Suprapubic skin (tissue), 4 donors: ENCODE measurements around the gene CENPN. TPM values are rescaled to one million over a fixed set of nuclear protein-coding genes. Genes with fewer than 3 reads are reported as not detected.

Source experiments
- DNase-seq, 2 donors: peaks; one replicate each; pipeline ENCODE4 v3.0.0-alpha.2; 2019; ENCODE audit warnings: low spot score in 2 of 2
- H3K27ac ChIP-seq: fragments of 200-600 bp; sonication (generic); one replicate; pipeline ENCODE4 v1.5.1; 2019
- H3K27me3 ChIP-seq: fragments of 200-600 bp; sonication (generic); one replicate; pipeline ENCODE4 v1.5.1; 2019
- H3K36me3 ChIP-seq: fragments of 200-600 bp; sonication (generic); one replicate; pipeline ENCODE4 v1.5.1; 2019
- H3K4me1 ChIP-seq: fragments of 200-600 bp; sonication (generic); one replicate; pipeline ENCODE4 v1.5.1; 2019
- H3K4me3 ChIP-seq: fragments of 200-600 bp; sonication (generic); one replicate; pipeline ENCODE4 v1.5.1; 2019; ENCODE audit warnings: mild to moderate bottlenecking
- H3K9me3 ChIP-seq: fragments of 200-600 bp; sonication (generic); one replicate; pipeline ENCODE4 v1.5.1; 2019
- EP300 ChIP-seq: sonication (generic); formaldehyde crosslinking; IDR thresholded peaks from one replicate; pipeline ENCODE4 v1.6.1; 2017; ENCODE audit warnings: antibody characterized with exemption
- POLR2A ChIP-seq, 2 donors: fragments of 450-650 bp; IDR thresholded peaks; one replicate each; pipeline ENCODE4 v1.6.1; 2017; ENCODE audit warnings: antibody characterized with exemption in 2 of 2, mild to moderate bottlenecking in 2 of 2, moderate library complexity in 2 of 2
- POLR2AphosphoS5 ChIP-seq, 3 donors: sonication (generic); formaldehyde crosslinking; IDR thresholded peaks; one replicate each; pipeline ENCODE4 v1.6.1; 2017; ENCODE audit warnings: antibody characterized with exemption in 3 of 3
- WGBS: methylation state at CpG from one replicate; pipeline ENCODE4 v1.1.5; 2018; 5-methylcytosine and 5-hydroxymethylcytosine counted together
- total RNA-seq, 4 donors: library from RNA; depleted of rRNA; stranded (reverse); fragments of >200 nt; gene quantifications; one replicate each; pipeline ENCODE4 v1.1.0, GENCODE V29; 2016
- TF ChIP-seq, protein P1 (sequence below), 2 donors: fragments of 200-600 bp in 1 of 2; fragments of 450-650 bp in 1 of 2; sonication (generic) in 1 of 2; IDR thresholded peaks; one replicate each; pipeline ENCODE4 v1.5.1; 2016 to 2019; ENCODE audit warnings: antibody characterized with exemption in 2 of 2, mild to moderate bottlenecking in 1 of 2, moderate library complexity in 1 of 2

The CENPN gene
- total RNA-seq, 4 donors from 2014 or later = 2.5 to 7.6 (median 5.5) TPM

DNA sequence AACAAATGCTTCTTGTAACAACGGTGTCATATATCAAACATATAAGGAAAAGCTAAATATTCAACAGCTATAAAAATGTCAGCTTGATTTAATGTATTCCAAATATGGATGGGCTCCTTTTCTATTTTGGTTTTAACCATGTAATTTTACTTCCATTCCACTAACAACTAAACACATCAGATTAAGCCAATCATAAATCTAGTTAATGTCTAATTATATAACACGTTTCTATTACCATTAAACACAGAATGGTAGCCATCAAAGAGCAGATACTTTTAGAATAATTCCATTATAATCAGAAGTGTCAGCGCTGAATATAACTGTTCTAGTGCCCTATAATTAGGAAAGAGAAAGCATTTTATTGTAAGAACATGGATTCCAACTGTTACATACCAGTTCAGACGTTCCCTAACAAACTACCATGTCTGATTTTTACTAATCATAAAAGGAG lies 10.3 kb upstream of the CENPN start:
- TF ChIP-seq EP300 (no peak), POLR2A (IDR thresholded peaks at IDR 0.05) (no peak), POLR2AphosphoS5 (IDR thresholded peaks at IDR 0.05) (no peak)
- TF ChIP-seq, protein P1, sequence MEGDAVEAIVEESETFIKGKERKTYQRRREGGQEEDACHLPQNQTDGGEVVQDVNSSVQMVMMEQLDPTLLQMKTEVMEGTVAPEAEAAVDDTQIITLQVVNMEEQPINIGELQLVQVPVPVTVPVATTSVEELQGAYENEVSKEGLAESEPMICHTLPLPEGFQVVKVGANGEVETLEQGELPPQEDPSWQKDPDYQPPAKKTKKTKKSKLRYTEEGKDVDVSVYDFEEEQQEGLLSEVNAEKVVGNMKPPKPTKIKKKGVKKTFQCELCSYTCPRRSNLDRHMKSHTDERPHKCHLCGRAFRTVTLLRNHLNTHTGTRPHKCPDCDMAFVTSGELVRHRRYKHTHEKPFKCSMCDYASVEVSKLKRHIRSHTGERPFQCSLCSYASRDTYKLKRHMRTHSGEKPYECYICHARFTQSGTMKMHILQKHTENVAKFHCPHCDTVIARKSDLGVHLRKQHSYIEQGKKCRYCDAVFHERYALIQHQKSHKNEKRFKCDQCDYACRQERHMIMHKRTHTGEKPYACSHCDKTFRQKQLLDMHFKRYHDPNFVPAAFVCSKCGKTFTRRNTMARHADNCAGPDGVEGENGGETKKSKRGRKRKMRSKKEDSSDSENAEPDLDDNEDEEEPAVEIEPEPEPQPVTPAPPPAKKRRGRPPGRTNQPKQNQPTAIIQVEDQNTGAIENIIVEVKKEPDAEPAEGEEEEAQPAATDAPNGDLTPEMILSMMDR (IDR thresholded peaks at IDR 0.05) = no peak
- Histone ChIP-seq H3K4me3 (peak overlapping the region; percentile 15), H3K27ac (no peak overlapping the region), H3K9me3 (no peaks in the 10 kb centered on the region), H3K27me3 (no peaks in the 10 kb centered on the region), H3K36me3 (no peaks in the 10 kb centered on the region), H3K4me1 (peaks cover 4% of the 10 kb centered on the region)
- no peak for DNase-seq
- WGBS = 43% methylated on average over 4 of the region's 4 CpGs

GRCh38 chr16:80997139-80997798 lies 9.7 kb upstream of the CENPN start:
- peak overlapping the region; percentile 15 for H3K4me3 ChIP-seq
- 53% methylated on average over 9 of the region's 9 CpGs for WGBS
- H3K27ac ChIP-seq = no peak overlapping the region
- no peaks in the 10 kb centered on the region for H3K9me3 ChIP-seq
- peaks cover 4% of the 10 kb centered on the region for H3K4me1 ChIP-seq
- no peaks in the 10 kb centered on the region for H3K36me3 ChIP-seq
- TF ChIP-seq POLR2AphosphoS5 (IDR thresholded peaks at IDR 0.05) (no peak), EP300 (no peak), POLR2A (IDR thresholded peaks at IDR 0.05) (no peak)
- TF ChIP-seq, protein P1 (IDR thresholded peaks at IDR 0.05) = no peak
- DNase-seq = no peak
- H3K27me3 ChIP-seq = no peaks in the 10 kb centered on the region

DNA sequence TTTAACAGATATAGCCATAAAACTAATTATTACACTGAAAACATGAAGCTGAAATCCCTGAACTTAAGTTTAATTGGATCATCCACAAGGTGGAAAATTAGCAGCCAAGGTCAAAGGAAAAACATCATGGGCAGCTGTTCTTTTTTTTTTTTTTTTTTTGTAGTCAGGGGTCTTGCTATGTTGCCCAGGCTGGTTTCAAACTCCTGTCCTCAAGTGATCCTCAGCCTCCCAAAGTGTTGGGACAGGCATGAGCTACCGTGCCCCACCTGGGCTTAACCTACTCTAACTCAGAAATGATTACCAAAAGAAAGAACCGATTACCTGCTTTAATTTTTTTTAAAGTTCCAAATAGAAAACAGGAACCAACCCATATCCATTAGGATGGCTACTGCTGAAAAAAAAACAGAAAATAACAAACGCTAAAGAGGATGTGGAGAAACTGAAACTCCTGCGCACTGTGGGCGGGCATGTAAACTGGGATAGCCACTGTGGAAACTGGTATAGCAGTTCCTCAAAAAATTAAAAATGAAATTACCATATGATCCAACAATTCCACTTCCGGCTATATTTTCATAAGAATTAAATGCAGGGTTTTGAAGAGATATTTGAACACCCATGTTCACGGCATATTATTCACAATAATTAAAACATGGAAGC lies 8.9 kb upstream of the CENPN start:
- no peaks in the 10 kb centered on the region for H3K9me3 ChIP-seq
- no peaks in the 10 kb centered on the region for H3K4me1 ChIP-seq
- no peak overlapping the region for H3K27ac ChIP-seq
- no peak for DNase-seq
- WGBS = 90% methylated on average over 7 of the region's 7 CpGs
- TF ChIP-seq, protein P1 (IDR thresholded peaks at IDR 0.05) = no peak
- H3K36me3 ChIP-seq = no peaks in the 10 kb centered on the region
- peak overlapping the region; percentile 15 for H3K4me3 ChIP-seq
- no peaks in the 10 kb centered on the region for H3K27me3 ChIP-seq

DNA sequence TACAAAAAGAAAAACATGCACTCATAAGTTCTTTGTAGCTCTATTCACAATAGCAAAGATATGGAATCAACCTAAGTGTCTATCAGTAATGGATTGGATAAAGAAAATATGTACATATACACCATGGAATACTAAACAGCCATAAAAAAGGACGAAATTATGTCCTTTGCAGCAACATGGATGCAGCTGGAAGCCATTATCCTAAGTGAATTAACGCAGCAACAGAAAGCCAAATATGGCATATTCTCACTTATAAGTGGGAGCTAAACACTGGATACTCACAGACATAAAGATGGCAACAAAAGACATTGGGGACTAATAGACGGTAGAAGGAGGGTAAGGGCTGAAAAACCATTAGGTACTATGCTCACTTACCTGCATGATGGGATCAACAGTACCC lies 6.1 kb upstream of the CENPN start:
- peaks cover 19% of the 10 kb centered on the region for H3K4me1 ChIP-seq

DNA sequence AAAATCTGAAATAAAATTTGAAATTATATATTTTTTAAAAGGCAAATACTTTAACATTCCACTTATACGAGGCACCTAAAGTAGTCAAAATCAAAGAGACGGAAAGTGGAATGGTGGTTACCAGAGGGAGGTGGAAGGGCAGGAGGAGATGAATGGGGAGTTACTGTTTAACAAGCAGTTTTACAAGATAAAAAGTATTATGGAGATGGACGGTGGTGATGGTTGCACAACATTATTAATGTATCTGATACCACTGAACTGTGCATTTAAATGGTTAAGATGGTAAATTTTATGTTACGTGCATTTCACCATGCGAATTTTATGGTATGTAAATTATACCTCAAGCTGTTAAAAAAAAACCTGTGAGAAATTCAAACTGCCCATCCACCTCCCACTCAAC lies 5.7 kb upstream of the CENPN start:
- Histone ChIP-seq H3K27ac (no peak overlapping the region), H3K9me3 (no peaks in the 10 kb centered on the region), H3K4me3 (no peak overlapping the region), H3K27me3 (no peaks in the 10 kb centered on the region), H3K36me3 (no peaks in the 10 kb centered on the region), H3K4me1 (peaks cover 22% of the 10 kb centered on the region)
- TF ChIP-seq, protein P1 (IDR thresholded peaks at IDR 0.05) = no peak
- TF ChIP-seq POLR2A (IDR thresholded peaks at IDR 0.05) (no peak), EP300 (no peak), POLR2AphosphoS5 (IDR thresholded peaks at IDR 0.05) (no peak)
- no peak for DNase-seq
- 83% methylated on average over 5 of the region's 5 CpGs for WGBS

More for the DNA sequence above, 6.1 kb upstream of the CENPN start:
- no peak for TF ChIP-seq POLR2AphosphoS5 (IDR thresholded peaks at IDR 0.05)
- WGBS = 98% methylated on average over 3 of the region's 3 CpGs
- no peaks in the 10 kb centered on the region for H3K27me3 ChIP-seq
- no peak for DNase-seq
- no peak overlapping the region for H3K4me3 ChIP-seq
- no peaks in the 10 kb centered on the region for H3K9me3 ChIP-seq
- H3K36me3 ChIP-seq = no peaks in the 10 kb centered on the region
- no peak overlapping the region for H3K27ac ChIP-seq
